ENCODE results near the gene GIMAP5. TPM values are rescaled to one million over a fixed set of nuclear protein-coding genes. Genes with fewer than 3 reads are reported as not detected.

Gene GIMAP5
- total and polyA plus RNA-seq, 3 donors from 2014 or later, result 8.4 to 13.6 (median 10.6) TPM

GRCh38 chr7:150719436-150719835 is 17.8 kb upstream of the GIMAP5 start:
- H3K4me1 ChIP-seq, result no peaks in the 10 kb centered on the region
- no peak for DNase-seq
- H3K36me3 ChIP-seq (ENCODE audit: low read depth, missing control alignments), result no peaks in the 10 kb centered on the region
- 57 to 65% methylated on average over 4 of the region's 4 CpGs for WGBS, 2 donors
- no peak overlapping the region for H3K27ac ChIP-seq
- no peak overlapping the region for H3K4me3 ChIP-seq
- H3K9me3 ChIP-seq, result no peaks in the 10 kb centered on the region
- intact Hi-C loops (cut with DNase I; ENCODE audit: low total_unique reads), result no loop called here
- TF ChIP-seq POLR2A (IDR thresholded peaks at IDR 0.05), result no peak
- no peak for TF ChIP-seq CTCF (IDR thresholded peaks at IDR 0.05)
- H3K27me3 ChIP-seq, result no peaks in the 10 kb centered on the region

- H3K27me3 ChIP-seq, result no peaks in the 10 kb centered on the region
- WGBS, 2 donors, result 77 to 80% methylated on average over 31 to 52 of the region's 52 CpGs
- no peaks in the 10 kb centered on the region for H3K9me3 ChIP-seq
- intact Hi-C loops (cut with DNase I; ENCODE audit: low total_unique reads), result no loop called here
- no peak overlapping the region for H3K27ac ChIP-seq
- H3K4me1 ChIP-seq, result no peaks in the 10 kb centered on the region
- TF ChIP-seq POLR2A (IDR thresholded peaks at IDR 0.05) (no peak), CTCF (IDR thresholded peaks at IDR 0.05) (no peak)
- H3K36me3 ChIP-seq (ENCODE audit: low read depth, missing control alignments), result no peaks in the 10 kb centered on the region
- no peak for DNase-seq
- H3K4me3 ChIP-seq, result peak overlapping the region in 1 of 2 donors; percentile 32
Measured at GRCh38 chr7:150719960-150720891, 17.0 kb upstream of the GIMAP5 start.

GRCh38 chr7:150721970-150722373 is 15.2 kb upstream of the GIMAP5 start:
- DNase-seq, result peak; percentile 55
- TF ChIP-seq CTCF (IDR thresholded peaks at IDR 0.05), result no peak
- no peak for TF ChIP-seq POLR2A (IDR thresholded peaks at IDR 0.05)
- intact Hi-C loops (cut with DNase I; ENCODE audit: low total_unique reads), result no loop called here
- 66 to 69% methylated on average over 11 of the region's 11 CpGs for WGBS, 2 donors
- peak overlapping the region in 1 of 2 donors; percentile 32 for H3K4me3 ChIP-seq
- no peaks in the 10 kb centered on the region for H3K27me3 ChIP-seq
- no peaks in the 10 kb centered on the region for H3K9me3 ChIP-seq
- H3K36me3 ChIP-seq (ENCODE audit: low read depth, missing control alignments), result no peaks in the 10 kb centered on the region
- H3K4me1 ChIP-seq, result no peaks in the 10 kb centered on the region
- no peak overlapping the region for H3K27ac ChIP-seq

GRCh38 chr7:150722431-150722931 is 14.7 kb upstream of the GIMAP5 start:
- Histone ChIP-seq H3K27me3 (no peaks in the 10 kb centered on the region), H3K4me1 (no peaks in the 10 kb centered on the region), H3K27ac (no peak overlapping the region), H3K9me3 (no peaks in the 10 kb centered on the region), H3K36me3 (ENCODE audit: low read depth, missing control alignments) (no peaks in the 10 kb centered on the region), H3K4me3 (peak overlapping the region in 1 of 2 donors; percentile 32)
- intact Hi-C loops (cut with DNase I; ENCODE audit: low total_unique reads), result no loop called here
- no peak for DNase-seq
- TF ChIP-seq CTCF (IDR thresholded peaks at IDR 0.05) (no peak), POLR2A (IDR thresholded peaks at IDR 0.05) (no peak)
- 25 to 39% methylated on average over 11 to 12 of the region's 12 CpGs for WGBS, 2 donors
